ENCODE measurements around the gene IL19.

DNA sequence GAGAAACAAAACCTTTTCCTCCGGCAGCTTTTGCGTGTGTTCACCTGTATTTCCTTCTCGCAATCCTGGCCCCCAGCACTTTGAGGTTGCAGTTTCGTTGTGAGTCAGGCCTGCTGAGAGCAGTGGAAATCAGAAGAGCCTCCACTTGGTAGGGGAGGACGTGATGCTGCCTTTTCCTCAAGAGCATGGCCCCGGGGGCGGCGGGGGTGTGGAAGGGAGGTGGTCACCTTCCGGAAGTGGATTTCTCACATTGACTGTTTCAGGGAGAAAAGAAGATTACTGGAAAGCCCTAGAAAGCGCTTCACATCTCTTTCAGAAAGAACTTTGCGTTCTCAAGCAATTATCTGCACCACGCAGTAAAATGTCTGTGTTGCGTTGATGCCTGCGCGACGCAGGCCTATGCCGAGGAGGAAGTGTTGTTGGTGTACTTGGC, 13.9 kb downstream of the IL19 start:
- TF ChIP-seq POLR2A (IDR thresholded peaks at IDR 0.05), result no peak
- TF ChIP-seq, protein P1, sequence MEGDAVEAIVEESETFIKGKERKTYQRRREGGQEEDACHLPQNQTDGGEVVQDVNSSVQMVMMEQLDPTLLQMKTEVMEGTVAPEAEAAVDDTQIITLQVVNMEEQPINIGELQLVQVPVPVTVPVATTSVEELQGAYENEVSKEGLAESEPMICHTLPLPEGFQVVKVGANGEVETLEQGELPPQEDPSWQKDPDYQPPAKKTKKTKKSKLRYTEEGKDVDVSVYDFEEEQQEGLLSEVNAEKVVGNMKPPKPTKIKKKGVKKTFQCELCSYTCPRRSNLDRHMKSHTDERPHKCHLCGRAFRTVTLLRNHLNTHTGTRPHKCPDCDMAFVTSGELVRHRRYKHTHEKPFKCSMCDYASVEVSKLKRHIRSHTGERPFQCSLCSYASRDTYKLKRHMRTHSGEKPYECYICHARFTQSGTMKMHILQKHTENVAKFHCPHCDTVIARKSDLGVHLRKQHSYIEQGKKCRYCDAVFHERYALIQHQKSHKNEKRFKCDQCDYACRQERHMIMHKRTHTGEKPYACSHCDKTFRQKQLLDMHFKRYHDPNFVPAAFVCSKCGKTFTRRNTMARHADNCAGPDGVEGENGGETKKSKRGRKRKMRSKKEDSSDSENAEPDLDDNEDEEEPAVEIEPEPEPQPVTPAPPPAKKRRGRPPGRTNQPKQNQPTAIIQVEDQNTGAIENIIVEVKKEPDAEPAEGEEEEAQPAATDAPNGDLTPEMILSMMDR (IDR thresholded peaks at IDR 0.05), result no peak

Data from Peyer's patch (tissue), 4 donors.